Endodermal cell (in vitro differentiated cells): Measurements from ENCODE around the gene CHRNE. TPM values are rescaled to one million over a fixed set of nuclear protein-coding genes. Genes with fewer than 3 reads are reported as not detected.
A peak's percentile ranks its signal among the peaks of the same experiment; 100 is the strongest.
"Not testable (repeated sequence)": the region's sequence is repeated elsewhere in the genome, so short reads cannot be mapped to it uniquely, and the experiment has no call there.

Experiments used
- DNase-seq: peaks from one replicate; pipeline ENCODE4 v3.0.0-alpha.2; 2017
- H3K27ac ChIP-seq: 2 replicates; pipeline ENCODE4 v1.5.1; 2013; ENCODE audit warnings: mild to moderate bottlenecking, low read depth, low read length, moderate library complexity
- H3K27me3 ChIP-seq: 2 replicates; pipeline ENCODE4 v1.6.1; 2013; ENCODE audit warnings: mild to moderate bottlenecking, low read length, moderate library complexity; ENCODE audit not compliant: insufficient read depth, control insufficient read depth, poor library complexity, severe bottlenecking
- H3K36me3 ChIP-seq: 2 replicates; pipeline ENCODE4 v1.7.0; 2013; ENCODE audit warnings: mild to moderate bottlenecking, low read length, moderate library complexity; ENCODE audit not compliant: control insufficient read depth, insufficient read depth
- H3K4me1 ChIP-seq: one replicate; pipeline ENCODE4 v1.7.0; 2013; ENCODE audit warnings: low read length; ENCODE audit not compliant: control insufficient read depth, insufficient read depth
- H3K4me3 ChIP-seq: 2 replicates; pipeline ENCODE4 v1.5.1; 2013; ENCODE audit warnings: mild to moderate bottlenecking, low read length, moderate library complexity
- H3K9ac ChIP-seq: 2 replicates; pipeline ENCODE4 v1.6.1; 2013; ENCODE audit warnings: mild to moderate bottlenecking, low read length, moderate library complexity; ENCODE audit not compliant: poor library complexity, severe bottlenecking; ENCODE audit errors: extremely low read depth
- H3K9me3 ChIP-seq: 2 replicates; pipeline ENCODE4 v1.6.1; 2013; ENCODE audit warnings: mild to moderate bottlenecking, low read length, moderate library complexity; ENCODE audit not compliant: control insufficient read depth
- H3K27ac Mint-ChIP-seq: 2 replicates; pipeline ENCODE4 v1.8.0; 2020; ENCODE audit warnings: mixed read lengths
- H3K27me3 Mint-ChIP-seq: 2 replicates; pipeline ENCODE4 v1.8.0; 2021; ENCODE audit warnings: mild to moderate bottlenecking, mixed read lengths; ENCODE audit not compliant: insufficient read depth
- H3K36me3 Mint-ChIP-seq: 2 replicates; pipeline ENCODE4 v1.8.0; 2020; ENCODE audit warnings: low read depth, mixed read lengths
- H3K4me1 Mint-ChIP-seq: 2 replicates; pipeline ENCODE4 v1.8.0; 2020; ENCODE audit warnings: mixed read lengths
- H3K4me3 Mint-ChIP-seq: 2 replicates; pipeline ENCODE4 v1.8.0; 2020; ENCODE audit warnings: mild to moderate bottlenecking, moderate library complexity, mixed read lengths
- H3K9me3 Mint-ChIP-seq: 2 replicates; pipeline ENCODE4 v1.8.0; 2020; ENCODE audit warnings: mild to moderate bottlenecking, mixed read lengths
- CTCF ChIP-seq: fragments of 200-600 bp; sonication (generic); conservative IDR thresholded peaks from 2 replicates; pipeline ENCODE4 v1.5.0; 2021; ENCODE audit warnings: antibody characterized with exemption, mild to moderate bottlenecking
- WGBS, 2 experiments: methylation state at CpG; one replicate each; pipeline versions ENCODE4 v1.1.5 to v1.1.7; 2013; ENCODE audit warnings: missing lambda C conversion rate in 2 of 2, mixed read lengths in 1 of 2; ENCODE audit not compliant: insufficient coverage in 1 of 2, insufficient read length in 1 of 2; 5-methylcytosine and 5-hydroxymethylcytosine counted together
- total RNA-seq, 2 donors: library from RNA; stranded (reverse); fragmentation: NEBNext Ultra II Directional in 1 of 2; extraction: Animal tissue kit (Norgen Biotek cat#: 25700) in 1 of 2; gene quantifications; 2 replicates in 1 of 2; 3 replicates in 1 of 2; pipeline ENCODE4 v1.2.1, GENCODE V29; 2021

Gene CHRNE
- total RNA-seq, 2 donors from 2014 or later, result 0.71 to 1.2 TPM

DNA sequence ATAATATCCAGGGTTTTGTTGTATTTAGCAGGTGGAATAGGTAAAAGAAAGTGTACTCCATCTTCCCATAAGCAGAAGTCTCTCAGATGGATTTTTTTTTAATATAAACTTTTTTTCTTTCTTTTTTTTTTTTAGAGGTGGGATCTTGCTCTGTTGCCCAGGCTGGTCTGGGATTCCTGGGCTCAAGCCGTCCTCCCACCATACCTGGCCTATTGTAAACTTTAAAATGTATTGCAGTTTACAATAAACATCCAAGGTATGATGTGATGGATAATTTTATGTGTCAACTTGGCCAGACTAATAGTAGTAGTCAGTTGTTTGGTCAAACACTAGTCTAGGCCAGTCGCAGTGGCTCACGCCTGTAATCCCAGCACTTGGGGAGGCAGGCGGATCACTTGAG lies 18.4 kb upstream of the CHRNE start:
- no peak overlapping the region for H3K27ac ChIP-seq
- peaks cover 6% of the 10 kb centered on the region for H3K4me1 ChIP-seq
- Mint-ChIP-seq H3K27me3 (no peaks in the 10 kb centered on the region), H3K27ac (no peak overlapping the region), H3K4me3 (no peak overlapping the region), H3K4me1 (peaks cover 4% of the 10 kb centered on the region), H3K9me3 (no peaks in the 10 kb centered on the region), H3K36me3 (no peaks in the 10 kb centered on the region)
- H3K27me3 ChIP-seq, result no peaks in the 10 kb centered on the region
- H3K9ac ChIP-seq, result no peak overlapping the region
- no peak overlapping the region for H3K4me3 ChIP-seq
- 92 to 96% methylated on average over 2 to 3 of the region's 4 CpGs for WGBS, 2 experiments
- H3K9me3 ChIP-seq, result no peaks in the 10 kb centered on the region
- TF ChIP-seq CTCF, result no peak
- DNase-seq, result no peak
- no peaks in the 10 kb centered on the region for H3K36me3 ChIP-seq

DNA sequence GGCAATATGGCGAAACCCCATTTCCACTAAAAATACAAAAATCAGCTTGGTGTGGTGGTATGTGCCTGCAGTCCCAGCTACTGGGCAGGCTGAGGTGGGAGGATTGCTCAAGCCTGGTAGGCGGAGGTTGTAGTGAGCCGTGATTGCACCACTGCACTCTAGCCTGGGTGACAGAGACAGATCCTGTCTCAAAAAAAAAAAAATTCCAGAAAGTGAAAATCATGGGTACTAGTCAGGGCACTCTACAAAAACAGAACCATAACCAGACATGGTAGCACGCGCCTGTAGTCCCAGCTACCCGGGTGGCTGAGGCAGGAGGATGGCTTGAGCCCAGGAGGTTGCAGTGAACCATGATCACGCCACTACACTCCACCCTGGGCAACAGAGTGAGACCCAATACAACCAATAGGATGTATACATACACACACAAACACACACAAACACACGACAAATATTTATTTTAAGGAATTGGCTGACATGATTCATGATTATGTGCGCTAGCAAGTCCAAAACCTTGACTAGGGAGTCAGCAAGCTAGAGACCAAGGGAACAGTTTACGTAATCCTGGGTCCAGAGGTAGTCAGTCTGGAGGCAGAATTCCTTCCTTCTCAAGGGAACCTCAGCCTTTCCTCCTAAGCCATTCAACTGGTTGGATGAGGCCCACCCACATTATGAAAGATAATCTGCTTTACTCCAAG lies 17.6 kb upstream of the CHRNE start:
- Mint-ChIP-seq H3K9me3 (no peaks in the 10 kb centered on the region), H3K27ac (no peak overlapping the region)

DNA sequence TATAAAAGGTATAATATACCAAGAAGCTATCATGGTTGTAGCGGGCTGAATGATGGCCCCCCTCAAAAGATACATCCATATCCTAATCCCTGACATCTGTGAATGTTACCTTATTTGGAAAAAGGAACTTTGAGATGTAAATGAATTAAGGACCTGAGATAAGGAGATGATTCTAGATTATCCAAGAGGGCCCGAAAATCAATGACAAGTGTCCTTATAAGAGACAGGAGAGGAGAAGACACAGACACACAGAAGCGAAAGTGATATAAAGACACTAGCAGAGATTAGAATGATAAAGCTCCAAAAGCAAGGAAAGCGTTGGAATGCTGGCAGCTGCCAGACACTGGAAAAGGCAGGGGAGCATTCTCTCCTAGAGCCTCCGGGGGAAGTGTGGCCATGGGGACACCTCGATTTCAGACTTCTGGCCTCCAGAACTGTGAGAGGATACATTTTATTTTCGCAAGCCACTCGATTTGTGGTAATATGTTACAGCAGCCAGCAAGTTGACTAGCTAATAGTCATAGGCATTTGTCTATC lies 16.7 kb upstream of the CHRNE start:
- no peaks in the 10 kb centered on the region for H3K27me3 ChIP-seq
- H3K4me3 ChIP-seq, result no peak overlapping the region
- Mint-ChIP-seq H3K9me3 (no peaks in the 10 kb centered on the region), H3K4me3 (no peak overlapping the region), H3K4me1 (peaks cover 4% of the 10 kb centered on the region), H3K27ac (no peak overlapping the region), H3K36me3 (no peaks in the 10 kb centered on the region), H3K27me3 (no peaks in the 10 kb centered on the region)
- no peaks in the 10 kb centered on the region for H3K36me3 ChIP-seq
- no peak overlapping the region for H3K27ac ChIP-seq
- H3K9me3 ChIP-seq, result no peaks in the 10 kb centered on the region
- H3K4me1 ChIP-seq, result peaks cover 6% of the 10 kb centered on the region
- TF ChIP-seq CTCF, result peak; percentile 17
- WGBS, 2 experiments, result 58 to 78% methylated on average over 6 to 7 of the region's 8 CpGs
- DNase-seq, result no peak
- no peak overlapping the region for H3K9ac ChIP-seq

More for the DNA sequence above, 17.6 kb upstream of the CHRNE start:
- no peak for DNase-seq
- Histone ChIP-seq H3K27me3 (no peaks in the 10 kb centered on the region), H3K27ac (no peak overlapping the region), H3K36me3 (no peaks in the 10 kb centered on the region), H3K4me3 (no peak overlapping the region), H3K9ac (no peak overlapping the region), H3K9me3 (no peaks in the 10 kb centered on the region), H3K4me1 (peaks cover 6% of the 10 kb centered on the region)
- Mint-ChIP-seq H3K27me3 (no peaks in the 10 kb centered on the region), H3K4me1 (peaks cover 4% of the 10 kb centered on the region), H3K36me3 (no peaks in the 10 kb centered on the region), H3K4me3 (no peak overlapping the region)
- no peak for TF ChIP-seq CTCF
- WGBS, 2 experiments, result 95 to 100% methylated on average over 4 to 10 of the region's 10 CpGs

- H3K4me3 Mint-ChIP-seq, H3K36me3 Mint-ChIP-seq, H3K4me1 ChIP-seq, H3K27me3 ChIP-seq, H3K9me3 ChIP-seq, H3K4me3 ChIP-seq, H3K4me1 Mint-ChIP-seq, H3K27ac ChIP-seq, H3K27me3 Mint-ChIP-seq, DNase-seq, H3K36me3 ChIP-seq, H3K9me3 Mint-ChIP-seq, H3K9ac ChIP-seq, H3K27ac Mint-ChIP-seq: not testable (repeated sequence)
- WGBS, 2 experiments, result 85 to 88% methylated on average over 3 of the region's 4 CpGs
These were observed 11.7 kb upstream of the CHRNE start for GRCh38 chr17:4914551-4914950.
